ENCODE results near the gene SERPINA4. TPM values are rescaled to one million over a fixed set of nuclear protein-coding genes. Genes with fewer than 3 reads are reported as not detected.

Gene SERPINA4
- total and polyA plus RNA-seq, 2 of the 13 experiments (the other 11 are each of a cell fraction or from before 2014, with no cell fraction given): 39.1 to 57.8 TPM

DNA sequence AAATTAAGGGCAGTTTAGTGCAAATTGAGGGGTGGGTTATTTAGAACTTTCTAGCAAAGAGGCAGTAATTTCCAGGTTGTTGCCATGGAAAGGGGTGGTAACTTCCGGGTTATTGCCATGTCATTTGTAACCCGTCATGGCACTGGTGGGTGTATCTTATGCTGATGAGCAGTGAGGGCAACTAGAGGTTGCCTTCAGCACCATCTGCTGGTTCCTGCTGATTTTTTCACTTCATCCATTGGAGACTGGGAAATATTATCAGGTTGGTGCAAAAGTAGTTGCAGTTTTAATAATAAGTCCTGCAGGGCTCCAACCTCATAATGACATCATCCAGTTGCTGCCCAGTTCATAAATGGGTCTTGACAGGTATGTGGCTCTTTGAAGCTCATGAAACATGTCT is 24.4 kb upstream of the SERPINA4 start (continued):
- TF ChIP-seq ZNF580 (CRISPR knock-in tag; IDR thresholded peaks at IDR 0.05; ENCODE audit: borderline replicate concordance, low read depth): 0 out of 2 replicates have a peak, but pooled peaks have one; percentile 24
- no peak for TF ChIP-seq ETS1 (CRISPR knock-in tag; IDR thresholded peaks at IDR 0.05)
- peak; percentile 72 for TF ChIP-seq CTCF (CRISPR knock-in tag; IDR thresholded peaks at IDR 0.05)
- TF ChIP-seq NR2F6 (IDR thresholded peaks at IDR 0.05): no peak
- 0 out of 2 replicates have a peak, but pooled peaks have one; percentile 24 for TF ChIP-seq NR2F6 (CRISPR knock-in tag; IDR thresholded peaks at IDR 0.05)
- no peak for TF ChIP-seq POGZ (CRISPR knock-in tag; IDR thresholded peaks at IDR 0.05)
- peak; percentile 23 for TF ChIP-seq XRCC5 (optimal IDR thresholded peaks at IDR 0.05; ENCODE audit: low read length)
- TF ChIP-seq CREB1 (IDR thresholded peaks at IDR 0.05): no peak
- peak; percentile 51 for TF ChIP-seq CREB1 (CRISPR knock-in tag; IDR thresholded peaks at IDR 0.05)
- peak; percentile 30; the same call in 1 of the 2 replicates for TF ChIP-seq RFX3 (CRISPR knock-in tag; IDR thresholded peaks at IDR 0.05)
- peak; percentile 84 for TF ChIP-seq STAG1 (CRISPR knock-in tag; IDR thresholded peaks at IDR 0.05)
- TF ChIP-seq KAT8 (CRISPR knock-in tag; IDR thresholded peaks at IDR 0.05): 0 out of 2 replicates have a peak, but pooled peaks have one; percentile 29
- 0 out of 2 replicates have a peak, but pooled peaks have one; percentile 30 for TF ChIP-seq HOMEZ (CRISPR knock-in tag; IDR thresholded peaks at IDR 0.05; ENCODE audit: low read depth)
- peak; percentile 94 for TF ChIP-seq NR2C2 (CRISPR knock-in tag; IDR thresholded peaks at IDR 0.05; ENCODE audit: borderline replicate concordance)
- 0 out of 2 replicates have a peak, but pooled peaks have one; percentile 12 for TF ChIP-seq ELF3 (CRISPR knock-in tag; IDR thresholded peaks at IDR 0.05)
- TF ChIP-seq ZNF644 (CRISPR knock-in tag; IDR thresholded peaks at IDR 0.05; ENCODE audit: low read depth): 0 out of 2 replicates have a peak, but pooled peaks have one; percentile 35
- TF ChIP-seq MEIS1 (CRISPR knock-in tag; IDR thresholded peaks at IDR 0.05; ENCODE audit: borderline replicate concordance): no peak
- no peak for TF ChIP-seq FUBP1 (CRISPR knock-in tag; IDR thresholded peaks at IDR 0.05; ENCODE audit: borderline replicate concordance)
- no peak for TF ChIP-seq MLLT10 (CRISPR knock-in tag; IDR thresholded peaks at IDR 0.05)
- no peak for TF ChIP-seq KDM3A (CRISPR knock-in tag; IDR thresholded peaks at IDR 0.05; ENCODE audit: low read depth)
- TF ChIP-seq CEBPG (CRISPR knock-in tag; IDR thresholded peaks at IDR 0.05): 0 out of 2 replicates have a peak, but pooled peaks have one; percentile 25
- TF ChIP-seq, protein P1, sequence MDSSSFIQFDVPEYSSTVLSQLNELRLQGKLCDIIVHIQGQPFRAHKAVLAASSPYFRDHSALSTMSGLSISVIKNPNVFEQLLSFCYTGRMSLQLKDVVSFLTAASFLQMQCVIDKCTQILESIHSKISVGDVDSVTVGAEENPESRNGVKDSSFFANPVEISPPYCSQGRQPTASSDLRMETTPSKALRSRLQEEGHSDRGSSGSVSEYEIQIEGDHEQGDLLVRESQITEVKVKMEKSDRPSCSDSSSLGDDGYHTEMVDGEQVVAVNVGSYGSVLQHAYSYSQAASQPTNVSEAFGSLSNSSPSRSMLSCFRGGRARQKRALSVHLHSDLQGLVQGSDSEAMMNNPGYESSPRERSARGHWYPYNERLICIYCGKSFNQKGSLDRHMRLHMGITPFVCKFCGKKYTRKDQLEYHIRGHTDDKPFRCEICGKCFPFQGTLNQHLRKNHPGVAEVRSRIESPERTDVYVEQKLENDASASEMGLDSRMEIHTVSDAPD (CRISPR knock-in tag; IDR thresholded peaks at IDR 0.05): 0 out of 2 replicates have a peak, but pooled peaks have one; percentile 8
- peak; percentile 39; the same call in 1 of the 2 replicates for TF ChIP-seq GABPA (IDR thresholded peaks at IDR 0.05; ENCODE audit: low read depth, low read length)
- peak; percentile 76 for TF ChIP-seq GABPA (CRISPR knock-in tag; IDR thresholded peaks at IDR 0.05; ENCODE audit: low read depth)
- no peak for TF ChIP-seq HNRNPK (IDR thresholded peaks at IDR 0.05; ENCODE audit: low read depth, low read length, poor library complexity, severe bottlenecking)

All from HepG2 (cell line).